Suprapubic skin (tissue), 4 donors: ENCODE measurements around the gene PITRM1. TPM values are rescaled to one million over a fixed set of nuclear protein-coding genes. Genes with fewer than 3 reads are reported as not detected.

Experiments used
- DNase-seq, 2 donors: peaks; one replicate each; pipeline ENCODE4 v3.0.0-alpha.2; 2019; ENCODE audit warnings: low spot score in 2 of 2
- H3K27ac ChIP-seq: fragments of 200-600 bp; sonication (generic); one replicate; pipeline ENCODE4 v1.5.1; 2019
- H3K27me3 ChIP-seq: fragments of 200-600 bp; sonication (generic); one replicate; pipeline ENCODE4 v1.5.1; 2019
- H3K36me3 ChIP-seq: fragments of 200-600 bp; sonication (generic); one replicate; pipeline ENCODE4 v1.5.1; 2019
- H3K4me1 ChIP-seq: fragments of 200-600 bp; sonication (generic); one replicate; pipeline ENCODE4 v1.5.1; 2019
- H3K4me3 ChIP-seq: fragments of 200-600 bp; sonication (generic); one replicate; pipeline ENCODE4 v1.5.1; 2019; ENCODE audit warnings: mild to moderate bottlenecking
- H3K9me3 ChIP-seq: fragments of 200-600 bp; sonication (generic); one replicate; pipeline ENCODE4 v1.5.1; 2019
- CTCF ChIP-seq, 2 donors: fragments of 200-600 bp in 1 of 2; fragments of 450-650 bp in 1 of 2; sonication (generic) in 1 of 2; IDR thresholded peaks; one replicate each; pipeline ENCODE4 v1.5.1; 2016 to 2019; ENCODE audit warnings: antibody characterized with exemption in 2 of 2, mild to moderate bottlenecking in 1 of 2, moderate library complexity in 1 of 2
- EP300 ChIP-seq: sonication (generic); formaldehyde crosslinking; IDR thresholded peaks from one replicate; pipeline ENCODE4 v1.6.1; 2017; ENCODE audit warnings: antibody characterized with exemption
- POLR2A ChIP-seq, 2 donors: fragments of 450-650 bp; IDR thresholded peaks; one replicate each; pipeline ENCODE4 v1.6.1; 2017; ENCODE audit warnings: antibody characterized with exemption in 2 of 2, mild to moderate bottlenecking in 2 of 2, moderate library complexity in 2 of 2
- POLR2AphosphoS5 ChIP-seq, 3 donors: sonication (generic); formaldehyde crosslinking; IDR thresholded peaks; one replicate each; pipeline ENCODE4 v1.6.1; 2017; ENCODE audit warnings: antibody characterized with exemption in 3 of 3
- WGBS: methylation state at CpG from one replicate; pipeline ENCODE4 v1.1.5; 2018; 5-methylcytosine and 5-hydroxymethylcytosine counted together
- total RNA-seq, 4 donors: library from RNA; depleted of rRNA; stranded (reverse); fragments of >200 nt; gene quantifications; one replicate each; pipeline ENCODE4 v1.1.0, GENCODE V29; 2016

Gene PITRM1
- total RNA-seq, 4 donors from 2014 or later: 44.2 to 94.6 (median 63.1) TPM

- DNase-seq: peak in 1 of 2 donors; percentile 61
- Histone ChIP-seq H3K4me3 (no peak overlapping the region), H3K9me3 (no peaks in the 10 kb centered on the region), H3K27ac (no peak overlapping the region), H3K4me1 (no peaks in the 10 kb centered on the region), H3K27me3 (peaks cover 6% of the 10 kb centered on the region), H3K36me3 (no peaks in the 10 kb centered on the region)
- TF ChIP-seq POLR2AphosphoS5 (IDR thresholded peaks at IDR 0.05): no peak
- no peak for TF ChIP-seq CTCF (IDR thresholded peaks at IDR 0.05)
- 90% methylated on average over 24 of the region's 31 CpGs for WGBS
These were observed 36.2 kb upstream of the PITRM1 start for GRCh38 chr10:3208481-3209406.

GRCh38 chr10:3207351-3207750 is 34.8 kb upstream of the PITRM1 start:
- no peaks in the 10 kb centered on the region for H3K4me1 ChIP-seq
- H3K27me3 ChIP-seq: peaks cover 6% of the 10 kb centered on the region
- H3K9me3 ChIP-seq: no peaks in the 10 kb centered on the region
- no peaks in the 10 kb centered on the region for H3K36me3 ChIP-seq
- H3K4me3 ChIP-seq: no peak overlapping the region
- WGBS: 81% methylated on average over 8 of the region's 8 CpGs
- no peak overlapping the region for H3K27ac ChIP-seq
- DNase-seq: peak in 1 of 2 donors; percentile 20
- TF ChIP-seq POLR2A (IDR thresholded peaks at IDR 0.05) (no peak), POLR2AphosphoS5 (IDR thresholded peaks at IDR 0.05) (no peak)

- no peak for DNase-seq
- Histone ChIP-seq H3K4me3 (no peak overlapping the region), H3K4me1 (no peaks in the 10 kb centered on the region), H3K36me3 (no peaks in the 10 kb centered on the region), H3K9me3 (no peaks in the 10 kb centered on the region), H3K27me3 (peaks cover 6% of the 10 kb centered on the region), H3K27ac (no peak overlapping the region)
- TF ChIP-seq EP300 (no peak), POLR2A (IDR thresholded peaks at IDR 0.05) (no peak), POLR2AphosphoS5 (IDR thresholded peaks at IDR 0.05) (no peak), CTCF (IDR thresholded peaks at IDR 0.05) (no peak)
- 79% methylated on average over 11 of the region's 11 CpGs for WGBS
These were observed 34.1 kb upstream of the PITRM1 start for GRCh38 chr10:3206511-3207157.

GRCh38 chr10:3203972-3204371 is 31.4 kb upstream of the PITRM1 start:
- H3K36me3 ChIP-seq: no peaks in the 10 kb centered on the region
- no peak for DNase-seq
- no peak overlapping the region for H3K4me3 ChIP-seq
- WGBS: 69% methylated on average over 4 of the region's 4 CpGs
- H3K4me1 ChIP-seq: no peaks in the 10 kb centered on the region
- H3K27me3 ChIP-seq: peaks cover 6% of the 10 kb centered on the region
- H3K9me3 ChIP-seq: no peaks in the 10 kb centered on the region
- no peak overlapping the region for H3K27ac ChIP-seq
- TF ChIP-seq POLR2AphosphoS5 (IDR thresholded peaks at IDR 0.05): no peak
- TF ChIP-seq POLR2A (IDR thresholded peaks at IDR 0.05): no peak
- no peak for TF ChIP-seq EP300
- TF ChIP-seq CTCF (IDR thresholded peaks at IDR 0.05): no peak

GRCh38 chr10:3203016-3203811 is 30.6 kb upstream of the PITRM1 start:
- TF ChIP-seq CTCF (IDR thresholded peaks at IDR 0.05) (no peak), POLR2A (IDR thresholded peaks at IDR 0.05) (no peak), EP300 (no peak), POLR2AphosphoS5 (IDR thresholded peaks at IDR 0.05) (no peak)
- H3K9me3 ChIP-seq: no peaks in the 10 kb centered on the region
- H3K27ac ChIP-seq: no peak overlapping the region
- no peaks in the 10 kb centered on the region for H3K4me1 ChIP-seq
- no peaks in the 10 kb centered on the region for H3K36me3 ChIP-seq
- no peak for DNase-seq
- H3K4me3 ChIP-seq: no peak overlapping the region
- peaks cover 4% of the 10 kb centered on the region for H3K27me3 ChIP-seq
- 87% methylated on average over 11 of the region's 11 CpGs for WGBS
